ENCODE data around the gene ALDH16A1.

ALDH16A1 gene

GRCh38 chr19:49453013-49453756 lies at the start of gene ALDH16A1:
Gene ALDH16A1 (plus strand): TSS chr19:49453225. CDS start chr19:49453332, 107 bp downstream.
- Mint-ChIP-seq H3K4me1 (peaks cover 31% of the 10 kb centered on the region), H3K27me3 (no peaks in the 10 kb centered on the region), H3K36me3 (peaks cover 22% of the 10 kb centered on the region), H3K4me3 (peak within 1 kb of the TSS; percentile 98), H3K9me3 (peaks cover 1% of the 10 kb centered on the region), H3K27ac (peak within 1 kb of the TSS; percentile 99)
- ATAC-seq (ENCODE audit: low read depth) (peak; percentile 78), DNase-seq (ENCODE audit: low spot score in 2 of 2) (peak; percentile 95 to 98)

- Mint-ChIP-seq H3K4me1 (peaks cover 23% of the 10 kb centered on the region), H3K27ac (no peak overlapping the region), H3K36me3 (no peaks in the 10 kb centered on the region), H3K9me3 (no peaks in the 10 kb centered on the region), H3K4me3 (peak overlapping the region; percentile 37), H3K27me3 (peaks cover under 1% of the 10 kb centered on the region)
- peak; percentile 85 for ATAC-seq (ENCODE audit: low read depth)
- no peak for DNase-seq (ENCODE audit: low spot score in 2 of 2)
These were observed 49.4 kb upstream of the ALDH16A1 start for GRCh38 chr19:49403404-49404187.

- Mint-ChIP-seq H3K9me3 (peaks cover 1% of the 10 kb centered on the region), H3K4me1 (peaks cover 43% of the 10 kb centered on the region), H3K27me3 (no peaks in the 10 kb centered on the region), H3K27ac (no peak overlapping the region), H3K36me3 (no peaks in the 10 kb centered on the region), H3K4me3 (no peak overlapping the region)
- ATAC-seq (ENCODE audit: low read depth) (no peak), DNase-seq (ENCODE audit: low spot score in 2 of 2) (no peak)
These were observed 45.9 kb upstream of the ALDH16A1 start for GRCh38 chr19:49407079-49407478.

- no peaks in the 10 kb centered on the region for H3K27me3 Mint-ChIP-seq
- no peak overlapping the region for H3K27ac Mint-ChIP-seq
- ATAC-seq (ENCODE audit: low read depth) (no peak), DNase-seq (ENCODE audit: low spot score in 2 of 2) (no peak)
- peaks cover 47% of the 10 kb centered on the region for H3K4me1 Mint-ChIP-seq
- peaks cover 1% of the 10 kb centered on the region for H3K9me3 Mint-ChIP-seq
- H3K36me3 Mint-ChIP-seq = no peaks in the 10 kb centered on the region
- no peak overlapping the region for H3K4me3 Mint-ChIP-seq
These were observed 45.5 kb upstream of the ALDH16A1 start for GRCh38 chr19:49407482-49408015.

- DNase-seq (ENCODE audit: low spot score in 2 of 2) (no peak), ATAC-seq (ENCODE audit: low read depth) (no peak)
- H3K4me3 Mint-ChIP-seq = peak overlapping the region; percentile 43
- H3K9me3 Mint-ChIP-seq = peaks cover 1% of the 10 kb centered on the region
- peak overlapping the region; percentile 81 for H3K27ac Mint-ChIP-seq
- H3K36me3 Mint-ChIP-seq = no peaks in the 10 kb centered on the region
- peaks cover 36% of the 10 kb centered on the region for H3K4me1 Mint-ChIP-seq
- peaks cover 1% of the 10 kb centered on the region for H3K27me3 Mint-ChIP-seq
These were observed 44.1 kb upstream of the ALDH16A1 start for GRCh38 chr19:49408816-49409440.

- Mint-ChIP-seq H3K9me3 (peaks cover 1% of the 10 kb centered on the region), H3K27me3 (peaks cover 1% of the 10 kb centered on the region), H3K4me3 (peak overlapping the region; percentile 43), H3K36me3 (no peaks in the 10 kb centered on the region), H3K4me1 (peaks cover 35% of the 10 kb centered on the region), H3K27ac (peak overlapping the region; percentile 81)
- DNase-seq (ENCODE audit: low spot score in 2 of 2) (no peak), ATAC-seq (ENCODE audit: low read depth) (peak; percentile 93)
These were observed 43.5 kb upstream of the ALDH16A1 start for GRCh38 chr19:49409441-49410029.

GRCh38 chr19:49411681-49412326 lies 41.2 kb upstream of the ALDH16A1 start:
- no peaks in the 10 kb centered on the region for H3K36me3 Mint-ChIP-seq
- H3K9me3 Mint-ChIP-seq = peaks cover 1% of the 10 kb centered on the region
- peaks cover 44% of the 10 kb centered on the region for H3K4me1 Mint-ChIP-seq
- H3K27ac Mint-ChIP-seq = peak overlapping the region; percentile 56
- ATAC-seq (ENCODE audit: low read depth) = no peak
- H3K4me3 Mint-ChIP-seq = no peak overlapping the region
- H3K27me3 Mint-ChIP-seq = peaks cover 1% of the 10 kb centered on the region
- DNase-seq (ENCODE audit: low spot score in 2 of 2) = no peak

- no peak overlapping the region for H3K27ac Mint-ChIP-seq
- ATAC-seq (ENCODE audit: low read depth) (no peak), DNase-seq (ENCODE audit: low spot score in 2 of 2) (no peak)
- H3K4me1 Mint-ChIP-seq = peaks cover 36% of the 10 kb centered on the region
- H3K27me3 Mint-ChIP-seq = peaks cover 5% of the 10 kb centered on the region
- H3K4me3 Mint-ChIP-seq = no peak overlapping the region
- no peaks in the 10 kb centered on the region for H3K36me3 Mint-ChIP-seq
- H3K9me3 Mint-ChIP-seq = peaks cover 1% of the 10 kb centered on the region
These were observed 39.7 kb upstream of the ALDH16A1 start for GRCh38 chr19:49413348-49413747.

GRCh38 chr19:49414256-49414655 lies 38.8 kb upstream of the ALDH16A1 start:
- no peak for ATAC-seq (ENCODE audit: low read depth)

GRCh38 chr19:49415102-49415809 lies 37.8 kb upstream of the ALDH16A1 start:
- no peaks in the 10 kb centered on the region for H3K36me3 Mint-ChIP-seq
- H3K27me3 Mint-ChIP-seq = peaks cover 18% of the 10 kb centered on the region
- no peak overlapping the region for H3K27ac Mint-ChIP-seq
- no peaks in the 10 kb centered on the region for H3K9me3 Mint-ChIP-seq
- peak; percentile 90 for ATAC-seq (ENCODE audit: low read depth)
- DNase-seq (ENCODE audit: low spot score in 2 of 2) = no peak
- peaks cover 21% of the 10 kb centered on the region for H3K4me1 Mint-ChIP-seq
- no peak overlapping the region for H3K4me3 Mint-ChIP-seq

More at GRCh38 chr19:49414256-49414655, 38.8 kb upstream of the ALDH16A1 start:
- no peak overlapping the region for H3K4me3 Mint-ChIP-seq
- peaks cover 1% of the 10 kb centered on the region for H3K9me3 Mint-ChIP-seq
- H3K4me1 Mint-ChIP-seq = peaks cover 29% of the 10 kb centered on the region
- no peak for DNase-seq (ENCODE audit: low spot score in 2 of 2)
- H3K27me3 Mint-ChIP-seq = peaks cover 12% of the 10 kb centered on the region
- no peaks in the 10 kb centered on the region for H3K36me3 Mint-ChIP-seq
- H3K27ac Mint-ChIP-seq = no peak overlapping the region

GRCh38 chr19:49415810-49416200 lies 37.2 kb upstream of the ALDH16A1 start:
- H3K27me3 Mint-ChIP-seq = peaks cover 21% of the 10 kb centered on the region
- no peaks in the 10 kb centered on the region for H3K36me3 Mint-ChIP-seq
- H3K9me3 Mint-ChIP-seq = no peaks in the 10 kb centered on the region
- no peak for ATAC-seq (ENCODE audit: low read depth)
- no peak overlapping the region for H3K27ac Mint-ChIP-seq
- H3K4me1 Mint-ChIP-seq = peaks cover 21% of the 10 kb centered on the region
- no peak overlapping the region for H3K4me3 Mint-ChIP-seq
- DNase-seq (ENCODE audit: low spot score in 2 of 2) = no peak

GRCh38 chr19:49417088-49417487 lies 35.9 kb upstream of the ALDH16A1 start:
- Mint-ChIP-seq H3K9me3 (no peaks in the 10 kb centered on the region), H3K27me3 (peaks cover 27% of the 10 kb centered on the region), H3K36me3 (no peaks in the 10 kb centered on the region), H3K4me3 (no peak overlapping the region), H3K4me1 (peaks cover 18% of the 10 kb centered on the region), H3K27ac (no peak overlapping the region)
- no peak for ATAC-seq (ENCODE audit: low read depth)
- no peak for DNase-seq (ENCODE audit: low spot score in 2 of 2)

GRCh38 chr19:49418511-49418910 lies 34.5 kb upstream of the ALDH16A1 start:
- Mint-ChIP-seq H3K4me3 (no peak overlapping the region), H3K9me3 (no peaks in the 10 kb centered on the region), H3K36me3 (peaks cover under 1% of the 10 kb centered on the region), H3K27ac (no peak overlapping the region), H3K27me3 (peaks cover 32% of the 10 kb centered on the region), H3K4me1 (peaks cover 23% of the 10 kb centered on the region)
- no peak for ATAC-seq (ENCODE audit: low read depth)
- no peak for DNase-seq (ENCODE audit: low spot score in 2 of 2)
